MG63 (cell line): ENCODE data around the gene COL4A4. TPM values are rescaled to one million over a fixed set of nuclear protein-coding genes. Genes with fewer than 3 reads are reported as not detected.

Experiments used
- DNase-seq: peaks from one replicate; pipeline ENCODE4 v3.0.0-alpha.2; 2020
- H3K27me3 ChIP-seq: fragments of 250-450 bp; sonication (Bioruptor Pico); 2 replicates; pipeline ENCODE4 v1.5.1; 2020; ENCODE audit warnings: mild to moderate bottlenecking, moderate library complexity
- H3K36me3 ChIP-seq: fragments of 250-450 bp; sonication (Bioruptor Pico); 2 replicates; pipeline ENCODE4 v1.5.1; 2020; ENCODE audit warnings: mild to moderate bottlenecking, moderate library complexity
- H3K4me3 ChIP-seq: fragments of 250-450 bp; sonication (Bioruptor Pico); 2 replicates; pipeline ENCODE4 v1.5.1; 2020; ENCODE audit warnings: mild to moderate bottlenecking, moderate library complexity
- H3K9me3 ChIP-seq: fragments of 250-450 bp; sonication (Bioruptor Pico); 2 replicates; pipeline ENCODE4 v1.5.1; 2020; ENCODE audit warnings: mild to moderate bottlenecking, moderate library complexity
- total RNA-seq: library from RNA; depleted of rRNA; stranded (reverse); fragments of >200 nt; shearing (Covaris generic); gene quantifications from 2 replicates; pipeline ENCODE4 v1.2.3, GENCODE V29; 2014; ENCODE audit warnings: low replicate concordance; rRNA removed

COL4A4 gene
- total RNA-seq, 1 experiment from 2014 or later: 0.36 TPM

DNA sequence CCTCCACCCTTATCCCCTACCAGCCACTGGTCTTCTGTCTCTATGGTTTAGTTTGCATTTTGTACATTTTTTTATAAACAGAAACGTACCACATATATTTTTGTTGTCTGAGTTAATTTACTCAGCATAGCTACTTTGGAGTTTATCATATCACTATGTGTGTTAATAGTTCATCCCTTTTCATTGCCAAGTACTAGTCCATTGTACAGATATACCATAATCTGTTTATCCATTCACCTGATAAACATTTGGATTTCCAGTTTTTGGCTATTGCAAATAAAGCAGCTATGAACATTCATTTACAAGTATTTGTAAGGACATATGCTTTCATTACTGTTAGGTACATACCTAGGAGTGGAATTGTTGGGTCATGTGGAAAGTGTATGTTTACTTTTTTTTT lies 204.6 kb downstream of the COL4A4 start:
- no peak overlapping the region for H3K4me3 ChIP-seq

GRCh38 chr2:226956659-226957058 lies 207.3 kb downstream of the COL4A4 start:
- Histone ChIP-seq H3K4me3 (no peak overlapping the region), H3K36me3 (no peaks in the 10 kb centered on the region; the same call in 1 of the 2 replicates), H3K9me3 (peaks cover 3% of the 10 kb centered on the region; the same call in 1 of the 2 replicates), H3K27me3 (no peaks in the 10 kb centered on the region)
- no peak for DNase-seq

More for the DNA sequence above, 204.6 kb downstream of the COL4A4 start:
- DNase-seq: no peak
- peaks cover 3% of the 10 kb centered on the region; the same call in 1 of the 2 replicates for H3K9me3 ChIP-seq
- H3K36me3 ChIP-seq: peaks cover 4% of the 10 kb centered on the region; the same call in 1 of the 2 replicates
- H3K27me3 ChIP-seq: no peaks in the 10 kb centered on the region

- H3K27me3 ChIP-seq: no peaks in the 10 kb centered on the region
- no peaks in the 10 kb centered on the region for H3K9me3 ChIP-seq
- H3K36me3 ChIP-seq: no peaks in the 10 kb centered on the region; the same call in 1 of the 2 replicates
- DNase-seq: no peak
- H3K4me3 ChIP-seq: no peak overlapping the region
These were observed 210.2 kb downstream of the COL4A4 start for GRCh38 chr2:226953826-226954225.

GRCh38 chr2:226953206-226953605 lies 210.8 kb downstream of the COL4A4 start:
- no peaks in the 10 kb centered on the region for H3K9me3 ChIP-seq
- no peaks in the 10 kb centered on the region for H3K27me3 ChIP-seq
- peak; percentile 60 for DNase-seq
- no peaks in the 10 kb centered on the region; the same call in 1 of the 2 replicates for H3K36me3 ChIP-seq
- no peak overlapping the region for H3K4me3 ChIP-seq

Other genes starting within 250 kb of the COL4A4 start
- gene COL4A3, start 419 bp upstream of the COL4A4 start, total RNA-seq: 0.20 TPM in 1 of 2 replicates, not detected in the other
- gene MFF, start 161.0 kb upstream of the COL4A4 start, total RNA-seq: 209 and 256 TPM in 2 replicates
- not detected in 2 replicates for gene TM4SF20, start 215.1 kb upstream of the COL4A4 start, total RNA-seq
- not detected in 2 replicates for gene SCYGR1, start 223.7 kb upstream of the COL4A4 start, total RNA-seq